ENCODE measurements around the gene CLRN3.

The CLRN3 gene

GRCh38 chr10:127874671-127875448 is 17.9 kb downstream of the CLRN3 start:
- no peak for DNase-seq (ENCODE audit: low read depth in 2 of 2)

- no peak for DNase-seq (ENCODE audit: low read depth in 2 of 2)
These were observed 18.8 kb downstream of the CLRN3 start for GRCh38 chr10:127873901-127874470.

GRCh38 chr10:127872871-127873600 is 19.7 kb downstream of the CLRN3 start:
- no peak for DNase-seq (ENCODE audit: low read depth in 2 of 2)

- DNase-seq (ENCODE audit: low read depth in 2 of 2) = no peak
These were observed 20.6 kb downstream of the CLRN3 start for GRCh38 chr10:127872011-127872761.

DNA sequence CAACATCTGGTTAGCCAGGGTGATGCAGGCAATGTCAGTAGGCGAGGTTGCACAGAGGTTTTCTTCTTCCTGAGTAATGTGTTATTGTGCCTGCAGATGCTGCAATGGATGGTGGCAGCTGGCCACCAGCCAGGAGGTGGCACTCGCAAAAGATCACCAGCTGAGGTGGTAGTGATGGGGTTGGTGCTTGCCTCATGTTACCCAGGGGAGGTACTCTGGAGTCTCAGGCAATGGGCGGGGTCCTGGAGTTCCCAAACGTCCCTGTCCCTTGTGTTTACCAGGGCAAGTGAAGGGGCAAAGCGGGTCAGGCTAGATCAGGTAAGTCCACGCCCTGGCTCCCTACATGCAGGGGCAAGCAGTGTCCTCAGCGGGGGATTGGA is 21.1 kb downstream of the CLRN3 start:
- no peak for DNase-seq (ENCODE audit: low read depth in 2 of 2)

DNA sequence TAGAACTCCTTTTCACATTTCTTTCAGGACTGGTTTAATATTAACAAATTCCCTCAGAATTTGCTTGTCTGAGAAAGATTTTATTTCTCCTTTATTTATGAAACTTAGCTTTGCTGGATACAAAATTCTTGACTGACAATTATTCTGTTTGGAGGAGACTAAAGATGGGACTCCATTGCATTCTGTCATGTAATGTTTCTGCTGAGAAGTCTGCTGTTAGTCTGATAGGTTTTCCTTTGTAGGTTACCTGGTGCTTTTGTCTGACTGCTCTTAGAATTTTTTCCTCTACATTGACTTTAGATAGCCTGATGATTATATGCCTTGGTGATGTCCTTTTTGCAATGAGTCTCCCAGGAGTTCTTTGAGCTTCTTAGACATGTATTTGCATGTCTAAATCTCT is 23.4 kb downstream of the CLRN3 start:
- no peak for DNase-seq (ENCODE audit: low read depth in 2 of 2)

DNA sequence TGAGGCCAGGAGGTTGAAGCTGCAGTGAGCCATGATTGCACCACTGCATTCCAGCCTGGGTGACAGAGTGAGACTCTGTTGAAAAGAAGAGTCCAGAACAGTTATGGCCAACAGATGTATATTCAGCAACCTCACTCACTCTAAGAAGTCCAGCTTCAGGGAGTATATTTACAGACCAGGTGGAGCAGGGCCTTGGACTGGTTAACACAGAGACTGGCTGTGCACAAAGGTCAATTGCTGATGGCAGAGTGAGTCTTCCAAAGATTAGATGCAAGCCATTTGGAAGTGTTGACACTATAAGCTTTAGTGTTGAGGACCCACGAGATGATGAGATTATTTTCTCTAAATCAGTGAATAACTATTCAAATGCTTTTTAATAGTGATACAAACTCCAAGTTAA is 24.9 kb downstream of the CLRN3 start:
- no peak for DNase-seq (ENCODE audit: low read depth in 2 of 2)

DNA sequence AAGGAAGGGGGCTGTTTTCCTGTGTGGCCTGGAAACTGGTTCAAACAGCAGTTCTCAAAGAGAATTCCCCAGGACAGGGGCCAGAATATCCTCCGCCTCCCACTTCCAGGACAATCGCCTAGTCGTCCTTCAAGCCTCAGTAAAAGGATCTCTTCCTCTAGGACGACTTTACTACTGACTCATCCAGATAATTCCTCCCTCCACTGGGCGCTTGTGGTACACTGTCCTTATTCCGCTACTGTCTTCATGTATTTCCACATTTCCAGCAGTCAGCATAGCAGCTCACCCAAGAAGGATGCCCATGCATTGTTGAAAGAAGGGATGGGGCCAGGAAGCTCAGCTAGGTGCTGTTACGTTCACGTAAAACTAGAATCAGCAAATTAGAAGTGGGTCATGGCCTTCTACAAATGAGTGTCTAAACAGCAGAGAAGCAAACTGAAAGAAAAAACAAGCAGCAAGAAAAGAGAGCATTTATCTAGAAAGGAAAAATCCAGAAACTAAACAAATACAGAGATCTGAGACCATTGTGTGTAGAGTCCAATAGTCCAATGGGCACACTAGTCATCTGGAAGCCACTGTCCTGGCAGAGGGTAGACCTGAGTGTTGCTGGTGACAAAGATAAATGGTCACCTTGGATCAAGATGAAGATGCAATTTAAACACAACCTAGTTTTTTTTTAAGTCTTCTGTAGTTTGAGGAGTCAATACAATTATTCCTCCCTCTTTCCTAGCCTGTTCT is 26.3 kb downstream of the CLRN3 start:
- no peak for DNase-seq (ENCODE audit: low read depth in 2 of 2)

DNA sequence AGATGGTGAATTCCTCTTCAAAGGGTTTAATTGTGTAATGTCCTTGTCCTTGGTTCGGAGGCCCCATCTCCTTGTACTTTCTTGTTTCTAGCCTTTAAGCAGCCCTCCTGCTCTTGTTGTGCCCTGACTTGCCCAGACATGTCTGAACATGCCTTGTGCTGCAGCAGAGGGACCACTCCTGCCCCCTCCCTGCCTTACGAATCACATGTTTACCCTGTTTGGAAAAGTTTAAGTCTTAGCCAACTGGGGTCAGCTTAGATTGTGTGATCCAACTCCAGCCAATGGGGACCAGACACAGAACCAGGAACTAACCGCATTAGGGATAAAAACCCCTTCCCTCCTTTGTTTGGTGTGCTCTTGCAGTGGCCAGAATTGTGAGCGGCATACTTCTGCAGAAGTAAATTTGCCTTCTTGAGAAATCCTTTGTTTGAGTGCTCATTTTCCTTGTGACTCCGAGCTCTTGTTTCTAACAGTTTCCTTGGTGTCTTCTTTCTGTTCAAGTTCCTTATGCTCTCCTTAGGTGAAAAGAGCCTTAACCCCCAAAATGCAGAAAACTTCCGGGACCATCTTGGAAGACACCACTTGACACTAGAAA is 29.4 kb downstream of the CLRN3 start:
- no peak for DNase-seq (ENCODE audit: low read depth in 2 of 2)

DNA sequence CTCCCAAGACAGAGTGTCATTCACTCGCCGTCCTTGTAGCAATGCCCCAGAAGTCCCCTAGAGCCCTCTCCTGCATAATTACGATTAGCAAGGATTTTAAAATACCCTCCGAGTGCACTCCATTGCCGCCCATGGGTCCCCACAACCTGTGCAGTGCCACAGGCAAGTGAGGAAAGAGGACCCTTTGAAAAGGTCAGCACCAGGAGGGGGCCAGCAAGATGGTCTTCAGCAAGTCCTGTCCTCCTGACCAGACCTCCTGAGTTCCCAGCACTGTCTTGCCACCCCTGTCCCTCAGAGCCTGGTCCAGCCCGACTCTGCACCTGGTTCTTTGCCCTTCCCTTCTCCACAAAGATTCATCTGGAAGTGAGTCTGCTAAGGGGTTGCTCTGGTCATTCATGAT is 32.1 kb downstream of the CLRN3 start:
- DNase-seq (ENCODE audit: low read depth in 2 of 2) = no peak

- DNase-seq (ENCODE audit: low read depth in 2 of 2) = no peak
These were observed 36.8 kb downstream of the CLRN3 start for GRCh38 chr10:127855976-127856375.

DNA sequence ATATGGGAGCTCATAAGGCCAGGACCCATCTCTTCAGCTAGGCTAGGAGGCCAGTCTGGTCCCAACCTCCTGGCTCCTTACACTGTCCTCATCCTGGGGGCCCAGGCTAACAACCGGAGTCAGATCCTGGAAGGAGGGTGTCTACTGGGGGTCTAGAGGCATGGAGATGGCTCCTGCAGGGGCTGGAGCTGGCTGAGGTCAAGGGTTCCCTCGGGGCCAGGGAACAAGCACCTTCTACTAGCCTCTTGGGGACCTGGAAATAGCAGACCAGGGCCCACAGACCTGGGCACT is 37.2 kb downstream of the CLRN3 start:
- no peak for DNase-seq (ENCODE audit: low read depth in 2 of 2)

DNA sequence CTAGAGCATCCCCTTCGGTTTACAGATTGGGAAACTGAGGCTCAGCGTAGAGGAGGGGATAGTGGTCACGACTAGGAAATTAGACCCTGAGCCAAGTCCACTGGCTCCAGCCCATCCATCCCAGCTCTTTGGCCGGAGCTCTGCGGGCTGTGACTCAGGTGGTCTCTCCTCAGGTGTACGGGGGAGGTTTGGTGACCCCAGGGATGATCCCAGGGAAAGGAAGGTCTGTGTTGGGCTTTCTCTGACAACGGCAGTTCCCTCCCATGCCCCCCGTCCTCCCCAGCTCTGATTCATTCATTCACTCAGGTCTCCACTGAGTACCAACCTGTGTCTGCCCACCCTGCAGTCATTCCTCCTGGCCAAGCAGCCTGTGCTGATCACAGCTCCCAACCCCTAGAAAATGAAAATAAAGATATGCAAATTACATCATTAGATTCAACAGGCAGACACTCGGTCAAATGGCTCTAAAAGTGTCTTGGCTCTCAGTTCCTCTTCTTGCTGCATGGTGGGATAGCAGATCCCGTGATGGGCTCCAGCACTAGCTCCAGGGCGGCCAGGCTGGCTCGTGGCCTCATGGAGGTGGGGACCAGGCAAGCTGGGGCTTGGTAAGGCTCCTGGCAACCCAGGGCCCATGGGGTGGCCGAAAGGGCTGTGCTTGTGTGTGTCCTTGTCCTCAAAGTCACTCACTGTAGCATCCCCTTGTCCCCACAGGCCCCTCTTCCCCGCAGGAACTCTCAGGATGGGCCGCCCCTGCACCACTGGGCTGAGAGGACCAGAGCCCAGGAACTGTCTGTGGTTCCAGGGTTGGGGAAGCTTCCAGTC is 37.8 kb downstream of the CLRN3 start:
- DNase-seq (ENCODE audit: low read depth in 2 of 2) = no peak

DNA sequence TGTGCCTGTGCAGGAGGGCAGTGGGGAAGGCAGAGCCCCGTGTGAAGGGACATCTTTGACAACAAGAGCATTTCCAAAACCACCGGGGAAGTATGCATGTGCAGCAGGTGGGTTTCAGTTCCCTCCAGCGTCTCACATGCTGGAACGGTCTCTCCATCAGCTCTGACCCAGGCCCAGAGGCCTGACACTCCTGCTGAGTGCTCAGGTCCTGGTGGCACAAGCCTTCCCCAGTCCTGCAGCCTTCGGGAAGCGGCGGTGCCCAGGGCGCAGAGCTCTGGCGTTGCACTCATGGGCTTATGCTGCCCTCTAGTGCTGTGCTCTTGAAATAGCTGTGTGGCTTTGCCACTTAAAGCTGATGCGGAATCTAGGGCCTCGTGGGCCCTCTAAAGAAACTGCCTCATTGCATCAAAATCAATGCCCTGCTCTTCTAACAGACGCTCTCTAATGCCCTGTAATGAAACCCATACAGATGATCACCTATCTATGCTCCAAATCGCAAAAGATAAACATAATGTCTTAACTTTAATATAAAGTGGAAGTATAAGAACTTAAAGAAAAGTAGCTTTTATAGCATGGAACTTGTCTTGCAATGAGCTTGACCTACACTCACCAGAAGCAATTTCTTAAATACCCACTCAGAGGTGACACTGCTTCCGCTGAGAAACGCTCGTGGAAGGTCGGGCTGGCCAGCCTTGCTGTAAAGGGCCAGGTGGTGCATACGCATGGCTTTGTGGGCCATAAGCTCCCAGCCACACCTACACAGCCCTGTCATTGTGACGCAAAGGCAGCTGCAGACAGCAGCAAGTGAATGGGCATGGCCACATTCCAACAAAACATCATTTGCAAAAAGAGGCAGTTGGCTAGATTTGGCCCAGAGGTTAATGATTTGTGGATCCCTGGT is 38.6 kb downstream of the CLRN3 start:
- DNase-seq (ENCODE audit: low read depth in 2 of 2) = no peak

- no peak for DNase-seq (ENCODE audit: low read depth in 2 of 2)
These were observed 40.3 kb downstream of the CLRN3 start for GRCh38 chr10:127852456-127852855.

GRCh38 chr10:127851661-127852194 is 41.0 kb downstream of the CLRN3 start:
- no peak for DNase-seq (ENCODE audit: low read depth in 2 of 2)

- no peak for DNase-seq (ENCODE audit: low read depth in 2 of 2)
These were observed 41.8 kb downstream of the CLRN3 start for GRCh38 chr10:127850944-127851343.

DNA sequence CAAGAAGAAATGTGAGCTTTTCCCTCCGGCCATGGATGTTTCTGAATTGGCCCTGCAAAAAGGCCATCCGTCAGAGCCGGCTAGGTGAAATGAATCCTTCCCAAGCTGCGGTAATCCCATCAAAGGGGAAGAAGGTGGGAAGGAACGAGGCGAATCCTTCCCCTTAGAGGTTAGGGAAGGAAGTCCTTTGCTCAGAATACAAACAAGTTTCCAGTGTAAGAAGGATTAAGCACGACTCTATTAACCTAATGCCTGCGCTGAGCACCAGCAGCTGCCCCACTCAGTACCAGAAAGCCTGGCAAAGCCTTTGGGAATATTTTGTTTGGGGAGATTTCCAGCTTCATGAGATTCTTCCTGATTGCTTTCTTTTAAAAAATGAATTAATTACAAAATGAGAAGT is 42.8 kb downstream of the CLRN3 start:
- DNase-seq (ENCODE audit: low read depth in 2 of 2) = no peak

DNA sequence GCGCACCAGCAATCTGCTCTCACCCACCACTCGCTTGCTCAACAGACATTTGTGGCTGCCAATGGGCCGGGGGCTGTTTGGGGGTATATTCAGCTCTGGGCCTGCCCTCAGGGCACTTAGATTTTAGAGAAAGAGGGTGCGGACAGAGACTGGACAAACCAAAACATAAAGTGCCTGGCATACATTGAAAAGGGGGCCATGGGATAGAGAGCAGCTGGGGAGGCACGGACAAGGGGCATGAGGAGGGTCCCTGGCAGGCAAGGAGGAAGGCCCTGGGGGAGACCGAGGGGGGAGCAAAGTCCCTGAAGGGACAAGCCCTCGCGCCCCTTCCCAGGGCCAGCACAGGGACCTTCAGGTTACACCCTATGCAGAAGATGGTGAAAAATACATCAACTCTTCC is 43.5 kb downstream of the CLRN3 start:
- DNase-seq (ENCODE audit: low read depth in 2 of 2) = no peak

Data from activated CD8-positive, alpha-beta memory T cell treated with anti-CD3 and anti-CD28 coated beads for 4 hours (primary cell).